ENCODE data around the gene DIS3L. TPM values are rescaled to one million over a fixed set of nuclear protein-coding genes. Genes with fewer than 3 reads are reported as not detected.
"Not testable (repeated sequence)": the region's sequence is repeated elsewhere in the genome, so short reads cannot be mapped to it uniquely, and the experiment has no call there.

Gene DIS3L
- total RNA-seq, 2 donors from 2014 or later, result 31.2 to 36.7 TPM

DNA sequence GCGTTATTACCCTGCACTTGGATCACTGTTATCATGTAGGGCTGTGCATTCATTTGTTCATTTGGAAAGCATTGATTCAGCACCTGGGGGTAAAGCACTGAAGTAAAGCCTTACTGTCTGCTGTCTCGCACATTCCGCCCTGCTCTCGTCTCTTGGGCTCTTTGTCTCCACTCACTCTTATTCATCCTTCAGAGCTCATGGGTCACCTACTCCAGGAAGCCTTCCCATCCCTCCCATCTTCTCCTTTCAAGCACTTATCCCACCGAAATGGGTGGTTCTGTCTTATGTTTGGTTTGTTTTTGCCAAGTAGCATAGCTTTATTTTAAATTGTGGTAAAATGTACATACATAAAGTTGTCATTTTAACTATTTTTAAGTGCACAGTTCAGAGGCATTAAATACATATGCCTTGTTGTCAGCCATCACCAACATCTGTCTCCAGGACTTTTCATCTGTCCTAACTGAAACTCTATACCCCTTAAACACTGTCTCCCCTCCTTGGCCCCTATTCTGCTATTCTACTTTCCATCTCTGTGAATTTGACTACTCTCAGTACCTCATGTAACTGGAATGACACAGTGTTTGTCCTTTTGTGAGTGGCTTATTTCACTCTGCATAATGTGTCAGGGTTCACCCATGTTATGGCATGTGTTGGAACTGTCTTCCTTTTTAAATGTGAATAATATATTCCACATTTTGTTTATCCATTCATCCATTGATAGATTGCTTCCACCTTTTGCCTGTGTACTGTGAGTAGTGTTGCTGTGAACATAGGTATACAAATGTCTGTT lies 9.3 kb downstream of the DIS3L start:
- intact Hi-C loops (cut with DNase I), result no loop called here
- no peak for ATAC-seq
- DNase-seq, result no peak

DNA sequence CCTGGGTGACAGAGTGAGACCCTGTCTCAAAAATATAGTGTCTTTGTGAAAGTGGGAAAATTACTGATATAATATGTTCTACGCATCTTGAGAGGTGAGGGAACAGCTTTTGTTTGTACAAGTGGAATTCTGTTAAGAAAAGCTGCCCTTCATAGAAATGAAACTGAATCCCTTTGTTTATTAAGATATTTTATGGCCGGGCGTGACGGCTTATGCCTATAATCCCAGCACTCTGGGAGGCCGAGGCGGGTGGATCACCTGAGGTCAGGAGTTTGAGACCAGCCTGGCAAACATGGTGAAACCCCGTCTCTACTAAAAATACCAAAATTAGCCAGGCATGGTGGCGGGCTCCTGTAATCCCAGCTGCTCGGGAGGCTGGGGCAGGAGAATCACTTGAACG lies 11.1 kb downstream of the DIS3L start:
- intact Hi-C loops (cut with DNase I); ATAC-seq; DNase-seq: not testable (repeated sequence)

DNA sequence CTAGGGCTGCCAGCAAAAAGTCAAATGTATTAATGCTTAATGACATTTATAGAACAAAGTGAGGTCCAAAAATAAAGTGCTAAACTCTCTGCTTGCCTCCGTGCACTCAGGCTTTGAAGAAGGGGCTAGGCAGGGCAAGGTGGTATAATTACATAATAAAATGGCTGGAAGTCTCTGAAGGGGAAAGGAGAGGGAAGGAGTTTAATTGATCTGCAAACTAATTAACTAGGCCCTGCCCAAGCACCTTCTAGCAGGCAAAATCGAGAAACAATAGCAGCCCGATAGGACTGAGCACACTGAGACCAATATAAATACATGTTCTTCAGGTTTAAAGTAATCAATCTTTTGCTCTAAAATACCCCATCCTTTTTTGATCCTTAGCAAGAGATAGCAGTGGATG lies 13.0 kb downstream of the DIS3L start:
- ATAC-seq (no peak), DNase-seq (no peak)
- intact Hi-C loops (cut with DNase I), result no loop called here

DNA sequence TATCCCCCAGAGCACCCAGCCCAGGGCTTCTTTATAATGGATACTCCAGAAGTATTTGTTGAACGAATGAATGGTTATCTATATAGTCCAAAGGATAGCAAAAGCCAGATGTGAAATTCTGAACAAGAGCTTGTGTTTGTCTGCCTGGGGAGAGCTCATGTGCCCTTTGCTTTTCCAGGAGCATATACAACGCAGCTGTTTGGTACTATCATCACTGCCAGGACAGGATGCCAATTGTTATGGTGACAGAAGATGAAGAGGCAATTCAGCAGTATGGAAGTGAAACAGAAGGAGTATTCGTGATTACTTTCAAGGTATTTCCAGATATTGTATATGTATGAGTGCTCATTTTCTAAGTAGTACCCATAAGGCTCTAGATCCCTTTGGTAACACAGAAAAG lies 15.2 kb downstream of the DIS3L start:
- no peak for DNase-seq
- no peak for ATAC-seq
- intact Hi-C loops (cut with DNase I), result no loop called here

DNA sequence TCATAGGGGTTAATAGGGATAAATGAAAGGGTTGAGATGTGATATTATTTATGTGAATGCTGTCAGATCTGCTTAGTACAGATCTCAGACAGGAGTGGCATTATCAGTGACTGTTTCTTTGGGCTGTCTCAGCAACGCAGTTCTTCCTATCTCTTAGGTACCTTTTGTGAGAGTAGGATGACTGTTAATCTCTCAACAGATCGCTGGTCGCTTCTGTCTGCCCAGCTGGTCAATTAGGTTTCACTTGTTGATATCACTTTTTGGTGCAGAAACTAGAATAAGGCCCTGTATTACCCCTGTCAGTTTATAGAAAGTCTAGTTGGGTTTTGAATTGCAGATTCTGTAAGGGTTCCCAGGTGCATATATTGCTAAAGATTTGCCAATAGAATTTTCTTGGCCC lies 16.5 kb downstream of the DIS3L start:
- ATAC-seq, result no peak
- DNase-seq, result no peak
- intact Hi-C loops (cut with DNase I), result no loop called here

DNA sequence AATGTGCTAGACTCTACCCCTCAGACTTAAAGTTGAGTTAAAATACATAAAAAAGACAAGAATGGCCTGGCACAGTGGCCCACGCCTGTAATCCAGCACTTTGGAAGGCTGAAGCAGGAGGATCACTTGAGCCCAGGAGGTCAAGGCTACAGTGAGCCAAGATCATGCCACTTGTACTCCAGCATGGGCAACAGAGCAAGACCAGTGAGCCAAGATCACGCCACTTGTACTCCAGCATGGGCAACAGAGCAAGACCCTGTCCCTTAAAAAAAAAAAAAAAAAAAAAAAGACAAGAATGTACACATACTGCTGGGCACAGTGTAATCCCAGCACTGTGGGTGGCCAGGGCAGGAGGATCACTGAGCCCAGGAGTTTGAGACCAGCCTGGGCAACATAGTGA lies 17.4 kb downstream of the DIS3L start:
- ATAC-seq (no peak), DNase-seq (no peak)
- intact Hi-C loops (cut with DNase I), result no loop called here

DNA sequence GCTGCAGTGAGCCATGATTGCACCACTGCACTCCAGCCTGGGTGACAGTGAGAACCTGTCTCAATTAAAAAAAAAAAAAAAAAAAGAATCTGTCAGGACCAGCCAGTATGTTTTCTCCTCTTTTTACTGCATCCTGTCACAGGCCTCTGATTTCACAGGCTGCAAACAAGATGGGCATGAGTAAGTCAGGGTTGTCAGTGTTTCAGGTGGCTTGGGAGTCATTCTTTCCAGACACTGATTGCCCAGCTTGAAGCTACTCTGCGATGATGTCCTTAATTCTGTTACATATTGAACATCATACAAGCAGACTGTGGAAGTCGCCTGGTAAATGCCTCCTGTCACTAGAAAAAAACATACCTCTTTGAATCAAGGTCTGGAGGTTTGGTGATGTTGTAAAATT lies 18.8 kb downstream of the DIS3L start:
- ATAC-seq (no peak), DNase-seq (no peak)
- intact Hi-C loops (cut with DNase I), result no loop called here

DNA sequence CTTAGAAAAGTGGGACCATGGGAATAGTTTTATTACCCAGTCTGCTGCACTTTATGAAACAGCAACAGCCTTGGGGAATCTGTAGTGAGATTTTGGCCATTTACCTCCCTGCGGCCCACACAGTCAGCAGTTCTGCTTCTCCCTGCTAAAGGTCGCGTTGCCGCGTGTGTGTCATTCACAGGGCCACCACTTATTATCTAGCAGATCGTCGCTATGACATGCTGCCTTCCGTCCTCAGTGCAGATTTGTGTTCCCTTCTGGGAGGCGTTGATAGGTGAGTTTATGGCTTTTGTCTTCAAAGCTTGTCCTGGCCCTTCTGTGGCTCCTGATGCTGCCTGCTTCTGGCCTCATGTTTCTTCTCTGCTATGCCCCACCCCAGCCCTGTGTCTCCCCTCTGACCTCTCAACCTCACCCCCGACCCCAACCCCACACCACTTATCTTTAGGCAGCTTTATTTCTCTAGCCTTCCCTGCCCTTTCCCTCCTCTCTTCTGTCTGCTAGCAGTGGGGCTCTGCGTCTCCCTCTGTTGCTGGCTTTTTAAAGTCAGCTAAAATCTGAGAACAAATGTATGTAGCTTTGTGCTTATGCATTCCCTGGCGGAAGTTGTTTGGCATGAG lies 30.1 kb downstream of the DIS3L start:
- intact Hi-C loops (cut with DNase I), result no loop called here
- ATAC-seq, result no peak
- no peak for DNase-seq

DNA sequence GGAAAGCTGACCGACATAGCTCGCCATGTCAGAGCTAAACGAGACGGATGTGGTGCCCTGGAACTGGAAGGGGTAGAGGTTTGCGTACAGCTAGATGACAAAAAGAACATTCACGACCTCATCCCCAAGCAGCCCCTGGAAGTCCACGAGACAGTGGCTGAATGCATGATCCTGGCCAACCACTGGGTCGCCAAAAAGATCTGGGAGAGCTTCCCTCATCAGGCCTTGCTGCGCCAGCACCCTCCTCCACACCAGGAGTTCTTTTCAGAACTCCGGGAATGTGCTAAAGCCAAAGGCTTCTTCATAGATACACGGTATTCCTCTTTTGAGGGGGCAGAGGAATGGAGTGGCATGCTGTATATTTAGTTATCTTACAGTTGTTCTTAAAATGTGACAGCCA lies 32.7 kb downstream of the DIS3L start:
- ATAC-seq, result no peak
- DNase-seq, result no peak
- intact Hi-C loops (cut with DNase I), result no loop called here

DNA sequence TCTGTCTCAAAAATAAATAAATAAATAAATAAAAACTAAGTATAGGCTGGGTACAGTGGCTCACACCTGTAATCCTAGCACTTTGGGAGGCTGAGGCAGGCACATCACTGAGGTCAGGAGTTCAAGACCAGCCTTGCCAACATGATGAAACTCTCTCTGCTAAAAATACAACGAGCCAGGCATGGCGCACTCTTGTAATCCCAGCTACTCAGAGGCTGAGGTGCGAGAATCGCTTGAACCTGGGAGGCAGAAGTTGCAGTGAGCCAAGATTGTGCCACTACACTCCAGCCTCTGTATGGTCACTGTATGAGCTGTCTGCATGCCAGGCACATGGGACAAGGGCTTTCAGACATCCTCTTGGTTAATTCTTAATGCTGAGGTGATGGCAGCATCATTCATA lies 34.4 kb downstream of the DIS3L start:
- DNase-seq (no peak), ATAC-seq (peak in 1 of 2 donors; percentile 74)
- intact Hi-C loops (cut with DNase I), result no loop called here

DNA sequence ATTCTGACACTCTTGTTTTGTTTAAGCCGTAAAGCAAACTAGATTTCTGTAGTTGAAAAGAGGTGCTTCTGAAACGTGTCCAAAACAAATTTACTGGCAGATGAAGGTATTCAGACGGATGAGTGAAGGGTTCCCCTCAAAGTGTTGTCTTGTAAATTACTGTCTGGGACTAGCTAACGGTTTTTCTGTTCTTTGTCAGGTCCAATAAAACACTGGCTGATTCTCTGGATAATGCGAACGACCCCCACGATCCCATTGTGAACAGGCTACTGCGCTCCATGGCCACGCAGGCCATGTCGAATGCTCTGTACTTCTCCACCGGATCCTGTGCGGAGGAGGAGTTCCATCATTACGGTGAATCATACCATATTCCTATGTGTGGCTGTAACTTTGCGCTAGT lies 35.4 kb downstream of the DIS3L start:
- intact Hi-C loops (cut with DNase I), result no loop called here
- DNase-seq (no peak), ATAC-seq (no peak)

DNA sequence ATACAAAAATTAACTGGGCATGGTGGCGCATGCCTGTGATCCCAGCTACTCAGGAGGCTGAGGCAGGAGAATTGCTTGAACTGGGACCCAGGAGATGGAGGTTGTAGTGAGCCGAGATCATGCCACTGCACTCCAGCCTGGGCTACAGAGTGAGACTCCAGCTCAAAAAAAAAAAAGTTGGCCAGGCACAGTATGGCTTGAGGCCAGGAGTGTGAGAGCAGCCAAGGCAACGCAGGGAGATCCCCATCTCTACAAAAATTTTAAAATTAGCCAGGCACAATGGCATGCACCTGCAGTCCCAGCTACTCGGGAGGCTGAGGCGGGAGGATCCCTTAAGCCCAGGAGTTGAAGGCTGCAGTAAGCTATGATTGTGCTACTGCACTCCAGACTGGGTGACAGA lies 55.2 kb downstream of the DIS3L start:
- ATAC-seq; intact Hi-C loops (cut with DNase I); DNase-seq: not testable (repeated sequence)

DNA sequence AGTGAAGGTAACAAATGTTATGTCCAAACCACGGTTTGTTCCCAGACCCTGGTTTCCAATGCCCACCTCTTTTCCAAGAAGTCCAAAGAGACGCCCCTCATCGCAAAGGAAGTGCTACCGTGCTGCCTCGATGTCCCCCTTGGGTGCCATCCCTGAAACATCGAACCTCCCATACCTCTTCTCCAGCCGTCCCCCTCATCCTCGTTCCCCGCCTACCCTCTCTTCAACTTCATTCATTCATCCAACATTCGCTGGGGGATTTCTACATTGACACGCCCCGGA lies 62.6 kb downstream of the DIS3L start:
- no peak for ATAC-seq
- intact Hi-C loops (cut with DNase I), result no loop called here
- no peak for DNase-seq

DNA sequence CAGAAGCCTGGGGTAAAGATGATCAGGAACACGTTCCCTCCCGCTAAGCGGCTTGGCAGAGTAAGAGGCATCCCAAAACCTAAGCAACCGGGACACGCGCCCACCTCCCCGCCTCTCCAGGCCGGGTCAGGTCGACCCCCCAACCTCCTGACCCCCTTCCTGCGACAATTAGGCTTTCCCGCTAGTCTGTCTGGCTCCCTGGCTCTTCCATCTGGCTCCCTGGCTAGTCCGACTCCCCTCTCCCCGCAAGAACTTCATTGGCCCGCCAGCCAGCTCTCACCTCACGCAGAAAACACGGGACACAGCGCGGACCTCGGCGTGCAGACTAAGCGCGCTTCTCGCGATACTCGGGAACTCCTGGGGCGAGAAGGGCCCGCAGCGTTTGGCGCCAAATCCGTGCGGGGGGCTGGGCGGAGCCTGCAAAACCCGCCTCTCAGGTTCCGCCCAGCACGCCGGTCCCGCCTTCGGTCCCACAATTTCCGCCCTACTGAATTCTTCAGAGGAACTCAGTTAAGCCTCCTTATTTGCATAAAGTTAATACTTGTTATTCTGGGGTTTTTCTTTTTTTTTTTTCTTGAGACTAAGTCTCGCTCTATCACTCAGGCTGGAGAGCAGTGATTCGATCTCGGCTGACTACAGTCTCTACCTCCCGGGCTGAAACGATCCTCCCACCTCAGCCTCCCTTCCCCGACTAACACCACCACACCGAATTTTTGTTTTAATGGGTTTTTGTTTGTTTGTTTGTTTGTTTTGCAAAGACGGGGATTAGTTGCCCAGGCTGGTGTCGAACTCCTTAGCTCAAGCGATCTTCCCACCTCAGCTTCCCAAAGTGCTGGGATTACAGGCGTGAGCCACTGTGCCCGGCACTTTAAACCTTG lies 63.2 kb downstream of the DIS3L start, which contains the start of gene TIPIN:
TSS of gene TIPIN (minus strand) at position 327 of the 878 bp plus-strand sequence. CDS start 3,738 bp downstream, outside the sequence.
- ATAC-seq (peak; percentile 99 to 100), DNase-seq (peak; percentile 97)
- intact Hi-C loops (cut with DNase I), result no loop called here

DNA sequence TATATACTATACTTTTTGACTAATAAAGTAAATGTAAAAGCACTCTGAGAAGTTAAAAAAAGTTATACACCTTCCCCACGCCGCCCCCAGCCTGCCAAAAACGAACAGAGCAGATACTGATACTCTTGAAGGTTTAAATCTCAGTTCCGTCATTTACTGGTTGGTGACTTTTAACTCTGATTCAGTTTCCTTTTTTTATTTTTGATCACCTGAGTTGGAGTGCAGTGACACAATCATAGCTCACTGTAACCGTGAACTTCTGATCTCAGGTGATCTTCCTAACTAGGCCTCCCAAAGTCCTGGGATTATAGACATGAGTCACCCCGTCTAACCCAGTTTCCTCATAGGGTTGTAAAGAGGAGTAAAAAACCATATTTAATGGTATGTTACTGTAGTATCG lies 66.4 kb downstream of the DIS3L start:
- intact Hi-C loops (cut with DNase I), result no loop called here
- DNase-seq, result no peak
- ATAC-seq, result no peak

DNA sequence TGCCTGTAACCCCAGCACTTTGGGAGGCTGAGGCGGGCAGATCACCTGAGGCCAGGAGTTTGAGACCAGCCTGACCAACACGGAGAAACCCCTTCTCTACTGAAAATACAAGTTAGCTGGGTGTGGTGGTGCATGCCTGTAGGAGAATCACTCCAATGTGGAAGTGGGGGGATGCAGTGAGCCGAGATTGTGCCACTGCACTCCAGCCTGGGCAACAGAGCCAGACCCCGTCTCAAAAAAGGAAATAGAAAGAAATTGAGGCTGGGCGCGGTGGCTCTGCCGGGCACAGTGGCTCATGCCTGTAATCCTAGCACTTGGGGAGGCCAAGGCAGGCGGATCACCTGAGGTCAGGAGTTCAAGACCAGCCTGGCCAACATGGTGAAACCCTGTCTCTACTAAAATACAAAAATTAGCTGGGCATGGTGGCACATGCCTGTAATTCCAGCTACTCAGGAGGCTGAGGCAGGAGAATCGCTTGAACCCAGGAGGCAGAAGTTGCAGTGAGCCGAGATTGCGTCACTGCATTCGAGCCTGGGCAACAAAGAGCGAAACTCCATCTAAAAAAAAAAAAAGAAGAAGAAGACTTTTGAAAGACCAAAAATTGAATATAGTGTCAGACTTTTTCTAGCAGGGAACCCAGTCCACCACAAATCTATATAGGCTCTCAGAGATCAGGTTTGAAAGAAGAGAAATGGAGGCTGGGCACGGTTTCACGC lies 68.5 kb downstream of the DIS3L start:
- intact Hi-C loops (cut with DNase I); ATAC-seq; DNase-seq: not testable (repeated sequence)

DNA sequence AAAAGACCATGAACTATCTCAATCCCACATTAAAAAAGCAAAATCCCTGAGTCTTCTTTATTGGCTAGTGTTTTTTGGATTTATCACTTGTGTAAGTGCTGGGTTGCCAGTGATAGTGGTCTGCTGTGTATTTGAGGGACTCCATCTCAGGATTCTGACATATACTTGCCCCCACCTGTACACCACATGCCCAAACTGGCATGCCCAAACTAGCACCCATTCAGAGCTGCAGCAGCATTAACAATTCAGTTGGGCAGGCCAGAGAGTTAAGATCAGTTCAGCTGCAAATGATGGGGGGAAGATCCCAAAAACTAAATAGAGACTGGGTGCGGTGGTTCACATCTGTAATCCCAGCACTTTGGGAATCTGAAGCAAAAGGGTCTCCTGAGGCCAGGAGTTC lies 69.4 kb downstream of the DIS3L start:
- intact Hi-C loops (cut with DNase I), result no loop called here
- ATAC-seq (no peak), DNase-seq (no peak)

DNA sequence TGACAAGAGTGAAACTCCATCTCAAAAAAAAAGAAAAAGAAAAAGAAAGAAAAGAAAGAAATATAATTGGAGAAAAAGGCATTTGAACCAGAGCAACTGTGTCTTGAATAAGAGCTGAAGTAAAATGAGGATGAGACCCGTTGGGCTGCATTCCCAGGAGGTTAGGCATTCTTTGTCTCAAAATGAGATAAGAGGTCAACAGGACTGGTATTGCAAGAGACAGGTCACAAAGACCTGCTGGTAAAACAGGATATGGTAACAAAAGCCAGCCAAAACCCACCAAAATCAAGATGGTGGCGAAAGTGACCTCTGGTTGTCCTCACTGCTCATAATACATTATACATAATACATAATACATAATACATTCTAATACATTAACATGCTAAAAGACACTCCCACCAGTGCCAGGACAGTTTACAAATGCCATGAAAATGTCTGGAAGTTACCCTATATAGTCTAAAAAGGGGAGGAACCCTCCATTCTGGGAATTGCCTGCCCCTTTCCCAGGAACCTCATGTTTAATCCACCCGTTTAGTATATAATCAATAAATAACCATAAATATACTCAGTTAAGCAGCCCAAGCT lies 71.7 kb downstream of the DIS3L start:
- ATAC-seq, result no peak
- intact Hi-C loops (cut with DNase I), result no loop called here

More for the DNA sequence above, 71.7 kb downstream of the DIS3L start:
- DNase-seq, result no peak
